ENCODE results near the gene UGCG.

- TF ChIP-seq CTCF (IDR thresholded peaks at IDR 0.05; ENCODE audit: insufficient read depth, low read length, poor library complexity, severe bottlenecking), result no peak
- TF ChIP-seq EZH2phosphoT487 (conservative IDR thresholded peaks at IDR 0.05; ENCODE audit: low read length), result no peak
These were observed 6.0 kb downstream of the UGCG start for GRCh38 chr9:111902391-111903139.

All from SU-DHL-6 (cell line).